ENCODE results near the gene ILRUN.

- TF ChIP-seq, protein P1, sequence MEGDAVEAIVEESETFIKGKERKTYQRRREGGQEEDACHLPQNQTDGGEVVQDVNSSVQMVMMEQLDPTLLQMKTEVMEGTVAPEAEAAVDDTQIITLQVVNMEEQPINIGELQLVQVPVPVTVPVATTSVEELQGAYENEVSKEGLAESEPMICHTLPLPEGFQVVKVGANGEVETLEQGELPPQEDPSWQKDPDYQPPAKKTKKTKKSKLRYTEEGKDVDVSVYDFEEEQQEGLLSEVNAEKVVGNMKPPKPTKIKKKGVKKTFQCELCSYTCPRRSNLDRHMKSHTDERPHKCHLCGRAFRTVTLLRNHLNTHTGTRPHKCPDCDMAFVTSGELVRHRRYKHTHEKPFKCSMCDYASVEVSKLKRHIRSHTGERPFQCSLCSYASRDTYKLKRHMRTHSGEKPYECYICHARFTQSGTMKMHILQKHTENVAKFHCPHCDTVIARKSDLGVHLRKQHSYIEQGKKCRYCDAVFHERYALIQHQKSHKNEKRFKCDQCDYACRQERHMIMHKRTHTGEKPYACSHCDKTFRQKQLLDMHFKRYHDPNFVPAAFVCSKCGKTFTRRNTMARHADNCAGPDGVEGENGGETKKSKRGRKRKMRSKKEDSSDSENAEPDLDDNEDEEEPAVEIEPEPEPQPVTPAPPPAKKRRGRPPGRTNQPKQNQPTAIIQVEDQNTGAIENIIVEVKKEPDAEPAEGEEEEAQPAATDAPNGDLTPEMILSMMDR (IDR thresholded peaks at IDR 0.05), result no peak
- TF ChIP-seq POLR2A (IDR thresholded peaks at IDR 0.05), result no peak
These were observed 6.8 kb downstream of the ILRUN start for GRCh38 chr6:34689742-34690141.

Data from adrenal gland (tissue), 5 donors.